Measurements from ENCODE around the gene FBXL16. TPM values are rescaled to one million over a fixed set of nuclear protein-coding genes. Genes with fewer than 3 reads are reported as not detected.

FBXL16 gene
- total RNA-seq, 1 donor from 2014 or later, result 0.53 TPM

- no peak for FAIRE-seq
- Histone ChIP-seq H3K27me3 (ENCODE audit: control insufficient read depth, insufficient read depth, low read length) (no peaks in the 10 kb centered on the region), H3K36me3 (ENCODE audit: control insufficient read depth, insufficient read depth, low read length) (peaks cover 31% of the 10 kb centered on the region), H3K4me3 (ENCODE audit: low read depth, low read length) (no peak overlapping the region)
- no peak for TF ChIP-seq CTCF (IDR thresholded peaks at IDR 0.05; ENCODE audit: insufficient read depth, low read length, severe bottlenecking)
- no peak for DNase-seq (ENCODE audit: low read depth)
These were observed 34.9 kb downstream of the FBXL16 start for GRCh38 chr16:670485-671352.

- FAIRE-seq, result no peak
- Histone ChIP-seq H3K36me3 (ENCODE audit: control insufficient read depth, insufficient read depth, low read length) (peaks cover 31% of the 10 kb centered on the region), H3K4me3 (ENCODE audit: low read depth, low read length) (no peak overlapping the region), H3K27me3 (ENCODE audit: control insufficient read depth, insufficient read depth, low read length) (no peaks in the 10 kb centered on the region)
- no peak for TF ChIP-seq CTCF (IDR thresholded peaks at IDR 0.05; ENCODE audit: insufficient read depth, low read length, severe bottlenecking)
- DNase-seq (ENCODE audit: low read depth), result no peak
These were observed 35.9 kb downstream of the FBXL16 start for GRCh38 chr16:669666-670065.

- no peak for FAIRE-seq
- TF ChIP-seq CTCF (IDR thresholded peaks at IDR 0.05; ENCODE audit: insufficient read depth, low read length, severe bottlenecking), result no peak
- Histone ChIP-seq H3K27me3 (ENCODE audit: control insufficient read depth, insufficient read depth, low read length) (no peaks in the 10 kb centered on the region), H3K4me3 (ENCODE audit: low read depth, low read length) (peak overlapping the region; percentile 98), H3K36me3 (ENCODE audit: control insufficient read depth, insufficient read depth, low read length) (peaks cover 26% of the 10 kb centered on the region)
- no peak for DNase-seq (ENCODE audit: low read depth)
These were observed 37.0 kb downstream of the FBXL16 start for GRCh38 chr16:668519-669171.

- H3K27me3 ChIP-seq (ENCODE audit: control insufficient read depth, insufficient read depth, low read length), result no peaks in the 10 kb centered on the region
- H3K36me3 ChIP-seq (ENCODE audit: control insufficient read depth, insufficient read depth, low read length), result peaks cover 27% of the 10 kb centered on the region
- TF ChIP-seq CTCF (IDR thresholded peaks at IDR 0.05; ENCODE audit: insufficient read depth, low read length, severe bottlenecking), result peak; percentile 73
- FAIRE-seq (no peak), DNase-seq (ENCODE audit: low read depth) (peak; percentile 65)
- H3K4me3 ChIP-seq (ENCODE audit: low read depth, low read length), result peak within 1 kb of the TSS; percentile 98
These were observed 37.7 kb downstream of the FBXL16 start, which contains the start of gene RHOT2 for GRCh38 chr16:667780-668518. TSS of gene RHOT2 (plus strand) at chr16:668132. CDS start at chr16:668200, 68 bp downstream.

- no peak for DNase-seq (ENCODE audit: low read depth)
- Histone ChIP-seq H3K4me3 (ENCODE audit: low read depth, low read length) (no peak overlapping the region), H3K27me3 (ENCODE audit: control insufficient read depth, insufficient read depth, low read length) (no peaks in the 10 kb centered on the region), H3K36me3 (ENCODE audit: control insufficient read depth, insufficient read depth, low read length) (peaks cover 21% of the 10 kb centered on the region)
- no peak for TF ChIP-seq CTCF (IDR thresholded peaks at IDR 0.05; ENCODE audit: insufficient read depth, low read length, severe bottlenecking)
- FAIRE-seq, result no peak
These were observed 38.4 kb downstream of the FBXL16 start for GRCh38 chr16:667113-667779.

Measured in bronchial epithelial cell (primary cell).